HL-60 (cell line): Measurements from ENCODE around the gene MS4A4E.

Source experiments
- GABPA ChIP-seq: IDR thresholded peaks from 2 replicates; pipeline ENCODE4 v1.6.1; 2012; ENCODE audit warnings: low read depth
- POLR2AphosphoS5 ChIP-seq: IDR thresholded peaks from 2 replicates; pipeline ENCODE4 v1.6.1; 2012; ENCODE audit warnings: low read depth
- SPI1 ChIP-seq: IDR thresholded peaks from 2 replicates; pipeline ENCODE4 v1.6.1; 2012; ENCODE audit warnings: low read depth, mild to moderate bottlenecking, borderline replicate concordance
- TF ChIP-seq, protein P1 (sequence below): IDR thresholded peaks from one replicate; pipeline ENCODE4 v1.5.1; 2011; ENCODE audit warnings: low read length, control low read depth, inconsistent platforms; ENCODE audit not compliant: insufficient read depth
- TF ChIP-seq, protein P2 (sequence below): IDR thresholded peaks from 2 replicates; pipeline ENCODE4 v1.6.1; 2012; ENCODE audit warnings: low read depth; ENCODE audit not compliant: insufficient replicate concordance

DNA sequence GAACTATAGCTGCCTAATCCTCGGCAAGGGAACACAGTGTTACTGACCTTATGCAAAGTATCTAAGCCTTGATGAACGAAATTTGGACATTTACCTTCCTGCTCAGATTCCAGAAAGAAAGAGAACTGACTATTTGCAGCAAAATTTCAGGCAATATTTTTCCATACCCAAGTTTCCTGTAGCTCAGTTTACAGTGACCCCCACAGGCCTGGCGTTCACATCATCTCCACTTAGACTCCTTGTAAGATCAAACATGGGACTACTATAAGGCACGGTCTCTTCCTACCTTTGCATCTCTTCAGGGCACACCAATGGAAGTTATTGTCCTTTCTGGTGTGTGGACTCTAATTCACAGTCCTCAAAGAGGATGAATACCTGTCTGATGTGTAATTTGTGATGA, 81.2 kb downstream of the MS4A4E start:
- TF ChIP-seq, protein P1, sequence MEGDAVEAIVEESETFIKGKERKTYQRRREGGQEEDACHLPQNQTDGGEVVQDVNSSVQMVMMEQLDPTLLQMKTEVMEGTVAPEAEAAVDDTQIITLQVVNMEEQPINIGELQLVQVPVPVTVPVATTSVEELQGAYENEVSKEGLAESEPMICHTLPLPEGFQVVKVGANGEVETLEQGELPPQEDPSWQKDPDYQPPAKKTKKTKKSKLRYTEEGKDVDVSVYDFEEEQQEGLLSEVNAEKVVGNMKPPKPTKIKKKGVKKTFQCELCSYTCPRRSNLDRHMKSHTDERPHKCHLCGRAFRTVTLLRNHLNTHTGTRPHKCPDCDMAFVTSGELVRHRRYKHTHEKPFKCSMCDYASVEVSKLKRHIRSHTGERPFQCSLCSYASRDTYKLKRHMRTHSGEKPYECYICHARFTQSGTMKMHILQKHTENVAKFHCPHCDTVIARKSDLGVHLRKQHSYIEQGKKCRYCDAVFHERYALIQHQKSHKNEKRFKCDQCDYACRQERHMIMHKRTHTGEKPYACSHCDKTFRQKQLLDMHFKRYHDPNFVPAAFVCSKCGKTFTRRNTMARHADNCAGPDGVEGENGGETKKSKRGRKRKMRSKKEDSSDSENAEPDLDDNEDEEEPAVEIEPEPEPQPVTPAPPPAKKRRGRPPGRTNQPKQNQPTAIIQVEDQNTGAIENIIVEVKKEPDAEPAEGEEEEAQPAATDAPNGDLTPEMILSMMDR = no peak
- no peak for TF ChIP-seq POLR2AphosphoS5
- no peak for TF ChIP-seq GABPA
- TF ChIP-seq, protein P2, sequence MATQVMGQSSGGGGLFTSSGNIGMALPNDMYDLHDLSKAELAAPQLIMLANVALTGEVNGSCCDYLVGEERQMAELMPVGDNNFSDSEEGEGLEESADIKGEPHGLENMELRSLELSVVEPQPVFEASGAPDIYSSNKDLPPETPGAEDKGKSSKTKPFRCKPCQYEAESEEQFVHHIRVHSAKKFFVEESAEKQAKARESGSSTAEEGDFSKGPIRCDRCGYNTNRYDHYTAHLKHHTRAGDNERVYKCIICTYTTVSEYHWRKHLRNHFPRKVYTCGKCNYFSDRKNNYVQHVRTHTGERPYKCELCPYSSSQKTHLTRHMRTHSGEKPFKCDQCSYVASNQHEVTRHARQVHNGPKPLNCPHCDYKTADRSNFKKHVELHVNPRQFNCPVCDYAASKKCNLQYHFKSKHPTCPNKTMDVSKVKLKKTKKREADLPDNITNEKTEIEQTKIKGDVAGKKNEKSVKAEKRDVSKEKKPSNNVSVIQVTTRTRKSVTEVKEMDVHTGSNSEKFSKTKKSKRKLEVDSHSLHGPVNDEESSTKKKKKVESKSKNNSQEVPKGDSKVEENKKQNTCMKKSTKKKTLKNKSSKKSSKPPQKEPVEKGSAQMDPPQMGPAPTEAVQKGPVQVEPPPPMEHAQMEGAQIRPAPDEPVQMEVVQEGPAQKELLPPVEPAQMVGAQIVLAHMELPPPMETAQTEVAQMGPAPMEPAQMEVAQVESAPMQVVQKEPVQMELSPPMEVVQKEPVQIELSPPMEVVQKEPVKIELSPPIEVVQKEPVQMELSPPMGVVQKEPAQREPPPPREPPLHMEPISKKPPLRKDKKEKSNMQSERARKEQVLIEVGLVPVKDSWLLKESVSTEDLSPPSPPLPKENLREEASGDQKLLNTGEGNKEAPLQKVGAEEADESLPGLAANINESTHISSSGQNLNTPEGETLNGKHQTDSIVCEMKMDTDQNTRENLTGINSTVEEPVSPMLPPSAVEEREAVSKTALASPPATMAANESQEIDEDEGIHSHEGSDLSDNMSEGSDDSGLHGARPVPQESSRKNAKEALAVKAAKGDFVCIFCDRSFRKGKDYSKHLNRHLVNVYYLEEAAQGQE = no peak
- no peak for TF ChIP-seq SPI1
